K562 (cell line): ENCODE data around the gene EXOC4. TPM values are rescaled to one million over a fixed set of nuclear protein-coding genes. Genes with fewer than 3 reads are reported as not detected.
A peak's percentile ranks its signal among the peaks of the same experiment; 100 is the strongest.

Experiments
- ARHGAP35 ChIP-seq: fragments of 450-650 bp; IDR thresholded peaks from 2 replicates; pipeline ENCODE4 v1.6.1; 2018; ENCODE audit not compliant: partially characterized antibody
- BHLHE40 ChIP-seq: IDR thresholded peaks from 2 replicates; pipeline ENCODE4 v1.6.1; 2011; ENCODE audit warnings: low read length, improper control_type of control experiment
- CGGBP1 ChIP-seq: fragments of 250-450 bp; sonication (Bioruptor Pico); IDR thresholded peaks from 2 replicates; pipeline ENCODE4 v1.9.0; 2021; ENCODE audit warnings: mild to moderate bottlenecking
- DACH1 ChIP-seq: fragments of 450-650 bp; IDR thresholded peaks from 2 replicates; pipeline ENCODE4 v1.6.1; 2018; ENCODE audit not compliant: partially characterized antibody
- ELF1 ChIP-seq: fragments of 200-800 bp; sonication (Bioruptor generic); IDR thresholded peaks from 2 replicates; pipeline ENCODE4 v1.6.1; 2016; ENCODE audit warnings: missing genetic modification characterization, missing compliant biosample characterization
- EZH2 ChIP-seq: IDR thresholded peaks from 2 replicates; pipeline ENCODE4 v1.6.1; 2012; ENCODE audit warnings: low read depth, mild to moderate bottlenecking, inconsistent platforms, low read length, borderline replicate concordance
- HBP1 ChIP-seq: fragments of 450-650 bp; formaldehyde crosslinking; IDR thresholded peaks from 2 replicates; pipeline ENCODE4 v1.4.0; 2022; ENCODE audit warnings: missing genetic modification characterization
- HDAC8 ChIP-seq: fragments of 450-650 bp; IDR thresholded peaks from 2 replicates; pipeline ENCODE4 v1.6.1; 2016; ENCODE audit warnings: mild to moderate bottlenecking, missing genetic modification characterization, moderate library complexity, missing compliant biosample characterization
- HSF4 ChIP-seq: fragments of 250-450 bp; sonication (Bioruptor Pico); IDR thresholded peaks from 2 replicates; pipeline ENCODE4 v2.1.2; 2022; ENCODE audit warnings: mild to moderate bottlenecking, moderate library complexity, borderline replicate concordance
- MBD1 ChIP-seq: fragments of 250-450 bp; sonication (Bioruptor Pico); IDR thresholded peaks from 2 replicates; pipeline ENCODE4 v1.8.0; 2022; ENCODE audit warnings: inconsistent platforms
- MEIS2 ChIP-seq: fragments of 450-650 bp; IDR thresholded peaks from 2 replicates; pipeline ENCODE4 v1.6.1; 2014; ENCODE audit warnings: mild to moderate bottlenecking; ENCODE audit not compliant: partially characterized antibody
- PCBP2 ChIP-seq: fragments of 200-400 bp; formaldehyde crosslinking; IDR thresholded peaks from 2 replicates; pipeline ENCODE4 v1.6.1; 2018; ENCODE audit warnings: low read length, low read depth, mild to moderate bottlenecking, moderate library complexity; ENCODE audit not compliant: poor library complexity, severe bottlenecking
- PRPF4 ChIP-seq: fragments of 200-400 bp; formaldehyde crosslinking; IDR thresholded peaks from one replicate; pipeline ENCODE4 v1.6.1; 2017; ENCODE audit warnings: low read length, low read depth, mild to moderate bottlenecking; ENCODE audit not compliant: insufficient read depth, poor library complexity, severe bottlenecking
- RBM15 ChIP-seq: fragments of 200-400 bp; formaldehyde crosslinking; IDR thresholded peaks from 2 replicates; pipeline ENCODE4 v1.6.1; 2018; ENCODE audit warnings: mild to moderate bottlenecking, low read length, moderate library complexity; ENCODE audit not compliant: insufficient read depth
- RNF2 ChIP-seq: sonication (generic); IDR thresholded peaks from 2 replicates; pipeline ENCODE4 v1.6.1; 2016
- ZBTB2 ChIP-seq: fragments of 450-650 bp; IDR thresholded peaks from 2 replicates; pipeline ENCODE4 v1.6.1; 2016; ENCODE audit warnings: antibody characterized with exemption
- ZFP36 ChIP-seq: fragments of 150-350 bp; IDR thresholded peaks from 2 replicates; pipeline ENCODE4 v1.6.1; 2018; ENCODE audit warnings: low read length, low read depth; ENCODE audit not compliant: partially characterized antibody
- ZNF408 ChIP-seq: fragments of 250-450 bp; sonication (Bioruptor Pico); IDR thresholded peaks from 2 replicates; pipeline ENCODE4 v1.4.0; 2020; ENCODE audit warnings: low read depth, mild to moderate bottlenecking, moderate library complexity
- polyA plus RNA-seq, 8 experiments: library from polyadenylated mRNA; depleted of rRNA in 4 of 8; stranded (reverse) in 5 of 8; unstranded in 3 of 8; fragments of >200 nt; fragmentation: Nextera tagmentation in 2 of 8; fragmentation: Illumina TruSeq in 1 of 8; extraction: Ambion mirVana in 2 of 8; extraction: Trizol in 1 of 8; gene quantifications; 2 replicates each; pipeline versions ENCODE4 v1.2.1 to v1.2.3, GENCODE V29; 2011 to 2014; ENCODE audit warnings: inconsistent platforms in 1 of 8, missing spikeins in 1 of 8
- total RNA-seq, 7 experiments: library from RNA; depleted of rRNA in 6 of 7; stranded (reverse); fragments of >200 nt in 6 of 7; fragmentation: Illumina TruSeq in 2 of 7; extraction: Trizol in 2 of 7; gene quantifications; 2 replicates each; pipeline versions ENCODE4 v1.2.1 to v1.2.3, GENCODE V29; 2011 to 2021; ENCODE audit warnings: low replicate concordance in 1 of 7
- TF ChIP-seq, protein P1 (sequence below), 2 experiments: fragments of 250-450 bp in 1 of 2; fragments of 450-650 bp in 1 of 2; sonication (Bioruptor Pico) in 1 of 2; IDR thresholded peaks; 2 replicates each; pipeline versions ENCODE4 v1.6.1 to v1.8.0; 2016 to 2021; ENCODE audit warnings: mild to moderate bottlenecking in 2 of 2, moderate library complexity in 2 of 2, missing compliant biosample characterization in 1 of 2, missing genetic modification characterization in 1 of 2
- TF ChIP-seq, protein P2 (sequence below): fragments of 450-650 bp; IDR thresholded peaks from 2 replicates; pipeline ENCODE4 v1.6.1; 2018; ENCODE audit warnings: mild to moderate bottlenecking, low read depth; ENCODE audit not compliant: partially characterized antibody
- TF ChIP-seq, protein P3 (sequence below): sonication (generic); formaldehyde crosslinking; IDR thresholded peaks from 2 replicates; pipeline ENCODE4 v1.8.0; 2022; ENCODE audit warnings: mild to moderate bottlenecking, missing genetic modification reagents

The EXOC4 gene
- total and polyA plus RNA-seq, 9 of the 15 experiments (the other 6 are each of a cell fraction or from before 2014, with no cell fraction given): 18.5 to 73.1 (median 46.6) TPM

DNA sequence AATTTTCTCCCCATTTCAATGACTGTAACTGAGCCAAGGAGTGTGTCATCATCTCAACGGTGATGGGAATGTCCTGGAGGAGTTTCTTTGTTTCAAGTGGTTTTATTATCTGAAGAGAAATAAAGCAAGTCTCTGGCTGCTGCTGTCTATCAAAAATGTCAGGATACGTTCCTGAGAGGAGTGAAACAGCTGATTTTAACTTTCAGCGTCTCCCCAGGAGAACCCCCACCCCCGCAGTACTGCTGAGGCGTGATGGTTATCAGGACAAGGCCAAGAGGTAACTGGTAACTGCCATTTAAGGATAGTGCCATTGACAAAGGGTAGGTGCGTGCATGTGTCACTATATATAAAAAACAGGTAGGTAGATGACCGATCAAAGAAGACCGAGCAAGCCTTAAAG, 803.9 kb downstream of the EXOC4 start (continued):
- TF ChIP-seq, protein P1, sequence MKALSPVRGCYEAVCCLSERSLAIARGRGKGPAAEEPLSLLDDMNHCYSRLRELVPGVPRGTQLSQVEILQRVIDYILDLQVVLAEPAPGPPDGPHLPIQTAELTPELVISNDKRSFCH (CRISPR knock-in tag; IDR thresholded peaks at IDR 0.05): no peak
- TF ChIP-seq, protein P1 (tag; IDR thresholded peaks at IDR 0.05): no peak
- TF ChIP-seq EZH2: no peak
- peak; percentile 73 for TF ChIP-seq DACH1
- TF ChIP-seq HSF4: no peak
- no peak for TF ChIP-seq ZBTB2
- TF ChIP-seq BHLHE40: no peak
- TF ChIP-seq, protein P2, sequence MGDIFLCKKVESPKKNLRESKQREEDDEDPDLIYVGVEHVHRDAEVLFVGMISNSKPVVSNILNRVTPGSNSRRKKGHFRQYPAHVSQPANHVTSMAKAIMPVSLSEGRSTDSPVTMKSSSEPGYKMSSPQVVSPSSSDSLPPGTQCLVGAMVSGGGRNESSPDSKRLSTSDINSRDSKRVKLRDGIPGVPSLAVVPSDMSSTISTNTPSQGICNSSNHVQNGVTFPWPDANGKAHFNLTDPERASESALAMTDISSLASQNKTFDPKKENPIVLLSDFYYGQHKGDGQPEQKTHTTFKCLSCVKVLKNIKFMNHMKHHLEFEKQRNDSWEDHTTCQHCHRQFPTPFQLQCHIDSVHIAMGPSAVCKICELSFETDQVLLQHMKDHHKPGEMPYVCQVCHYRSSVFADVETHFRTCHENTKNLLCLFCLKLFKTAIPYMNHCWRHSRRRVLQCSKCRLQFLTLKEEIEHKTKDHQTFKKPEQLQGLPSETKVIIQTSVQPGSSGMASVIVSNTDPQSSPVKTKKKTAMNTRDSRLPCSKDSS: no peak
- no peak for TF ChIP-seq ZNF408 (CRISPR knock-in tag)
- TF ChIP-seq RBM15: no peak
- no peak for TF ChIP-seq HDAC8 (tag)
- no peak for TF ChIP-seq MBD1
- no peak for TF ChIP-seq RNF2
- no peak for TF ChIP-seq ELF1 (tag)
- peak; percentile 59 for TF ChIP-seq MEIS2
- TF ChIP-seq, protein P3, sequence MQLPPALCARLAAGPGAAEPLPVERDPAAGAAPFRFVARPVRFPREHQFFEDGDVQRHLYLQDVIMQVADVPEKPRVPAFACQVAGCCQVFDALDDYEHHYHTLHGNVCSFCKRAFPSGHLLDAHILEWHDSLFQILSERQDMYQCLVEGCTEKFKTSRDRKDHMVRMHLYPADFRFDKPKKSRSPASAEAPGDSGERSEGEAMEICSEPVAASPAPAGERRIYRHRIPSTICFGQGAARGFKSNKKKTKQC: no peak
- TF ChIP-seq CGGBP1: no peak
- TF ChIP-seq PRPF4: no peak
- no peak for TF ChIP-seq PCBP2
- no peak for TF ChIP-seq ARHGAP35
- no peak for TF ChIP-seq HBP1 (CRISPR knock-in tag)
- no peak for TF ChIP-seq ZFP36
